WTC11 (cell line): Measurements from ENCODE around the gene ZBTB32.

Experiments
- ATF3 ChIP-seq: sonication (generic); formaldehyde crosslinking; conservative IDR thresholded peaks from 2 replicates; pipeline ENCODE4 v1.8.1; 2022; ENCODE audit warnings: mild to moderate bottlenecking, missing genetic modification reagents
- CBFB ChIP-seq: sonication (generic); formaldehyde crosslinking; IDR thresholded peaks from 2 replicates; pipeline ENCODE4 v1.8.1; 2022; ENCODE audit warnings: mild to moderate bottlenecking, low read depth, missing genetic modification reagents
- CREB1 ChIP-seq: sonication (generic); formaldehyde crosslinking; IDR thresholded peaks from 2 replicates; pipeline ENCODE4 v1.8.0; 2023; ENCODE audit warnings: mild to moderate bottlenecking, missing genetic modification reagents
- CTCF ChIP-seq: fragments of 200-600 bp; IDR thresholded peaks from 2 replicates; pipeline ENCODE4 v1.8.0; 2022; ENCODE audit warnings: antibody characterized with exemption
- ESRRA ChIP-seq: sonication (generic); formaldehyde crosslinking; IDR thresholded peaks from 2 replicates; pipeline ENCODE4 v1.8.1; 2022; ENCODE audit warnings: mild to moderate bottlenecking, missing genetic modification reagents, borderline replicate concordance
- FOXP1 ChIP-seq: sonication (generic); formaldehyde crosslinking; IDR thresholded peaks from 2 replicates; pipeline ENCODE4 v1.8.0; 2022; ENCODE audit warnings: missing genetic modification reagents, mild to moderate bottlenecking, moderate library complexity, borderline replicate concordance
- GRHL2 ChIP-seq: fragments of 250-450 bp; sonication (Bioruptor Pico); IDR thresholded peaks from 2 replicates; pipeline ENCODE4 v1.8.0; 2022; ENCODE audit warnings: mild to moderate bottlenecking, moderate library complexity; ENCODE audit not compliant: insufficient replicate concordance, severe bottlenecking
- NR1H2 ChIP-seq: sonication (generic); formaldehyde crosslinking; IDR thresholded peaks from 2 replicates; pipeline ENCODE4 v1.9.0; 2021; ENCODE audit warnings: mild to moderate bottlenecking, moderate library complexity, missing genetic modification reagents
- RELA ChIP-seq: sonication (generic); formaldehyde crosslinking; IDR thresholded peaks from 2 replicates; pipeline ENCODE4 v1.8.1; 2022; ENCODE audit warnings: missing genetic modification reagents, mild to moderate bottlenecking, borderline replicate concordance
- SMAD3 ChIP-seq: sonication (generic); formaldehyde crosslinking; IDR thresholded peaks from 2 replicates; pipeline ENCODE4 v1.8.0; 2022; ENCODE audit warnings: missing genetic modification reagents, mild to moderate bottlenecking, borderline replicate concordance
- STAT6 ChIP-seq: sonication (generic); formaldehyde crosslinking; conservative IDR thresholded peaks from 2 replicates; pipeline ENCODE4 v1.8.1; 2023; ENCODE audit warnings: mild to moderate bottlenecking, low read depth, missing genetic modification reagents, moderate library complexity
- TP53 ChIP-seq: sonication (generic); formaldehyde crosslinking; IDR thresholded peaks from 2 replicates; pipeline ENCODE4 v1.8.1; 2023; ENCODE audit warnings: mild to moderate bottlenecking, missing genetic modification reagents
- USF1 ChIP-seq: sonication (generic); formaldehyde crosslinking; IDR thresholded peaks from 2 replicates; pipeline ENCODE4 v1.8.0; 2022; ENCODE audit warnings: mild to moderate bottlenecking, missing genetic modification reagents

- no peak for TF ChIP-seq STAT6 (CRISPR knock-in tag)
- no peak for TF ChIP-seq CTCF
- no peak for TF ChIP-seq NR1H2 (CRISPR knock-in tag)
- no peak for TF ChIP-seq ESRRA (CRISPR knock-in tag)
- TF ChIP-seq USF1 (CRISPR knock-in tag) = no peak
- no peak for TF ChIP-seq RELA (CRISPR knock-in tag)
- TF ChIP-seq CREB1 (CRISPR knock-in tag) = no peak
- no peak for TF ChIP-seq FOXP1 (CRISPR knock-in tag)
- no peak for TF ChIP-seq SMAD3 (CRISPR knock-in tag)
- TF ChIP-seq CBFB = no peak
- no peak for TF ChIP-seq TP53 (CRISPR knock-in tag)
- TF ChIP-seq GRHL2 (CRISPR knock-in tag) = no peak
- no peak for TF ChIP-seq ATF3
Measured at GRCh38 chr19:35720163-35720524, 15.8 kb downstream of the ZBTB32 start.
